AG04450 (cell line): ENCODE results near the gene ADGRE1. TPM values are rescaled to one million over a fixed set of nuclear protein-coding genes. Genes with fewer than 3 reads are reported as not detected.

ENCODE experiments used
- CTCF ChIA-PET: fragments of 300-600, 350-600 bp; formaldehyde crosslinking; extraction: SDS; loops from one replicate; lab custom pipeline; 2022; ENCODE audit warnings: antibody characterized with exemption, inconsistent platforms; lab: Charles Lee
- POLR2A ChIA-PET: fragments of 350-600 bp; formaldehyde crosslinking; extraction: SDS; loops from one replicate; lab custom pipeline; 2021; ENCODE audit warnings: antibody characterized with exemption, inconsistent platforms; lab: Yijun Ruan, JAX
- DNase-seq: peaks from one replicate; pipeline ENCODE4 v3.0.0-alpha.2; 2011; ENCODE audit warnings: low read depth, low spot score
- H3K27ac ChIP-seq: one replicate; pipeline ENCODE4 v1.5.1; 2012; ENCODE audit warnings: low read depth, low read length, control low read depth
- H3K27me3 ChIP-seq: one replicate; pipeline ENCODE4 v1.6.0; 2012; ENCODE audit warnings: low read length; ENCODE audit not compliant: control insufficient read depth, insufficient read depth
- H3K4me3 ChIP-seq: 2 replicates; pipeline ENCODE4 v1.5.1; 2011; ENCODE audit warnings: mild to moderate bottlenecking, low read depth, low read length, control low read depth
- H3K9me3 ChIP-seq: 2 replicates; pipeline ENCODE4 v1.5.1; 2012; ENCODE audit warnings: low read length; ENCODE audit not compliant: control insufficient read depth, insufficient read depth
- polyA plus RNA-seq: library from polyadenylated mRNA; depleted of rRNA; stranded (reverse); fragments of >200 nt; gene quantifications from 2 replicates; pipeline ENCODE4 v1.2.3, GENCODE V29; 2011
- TF ChIP-seq, protein P1 (sequence below): IDR thresholded peaks from 2 replicates; pipeline ENCODE4 v1.5.1; 2011; ENCODE audit warnings: low read depth, low read length, control low read depth, inconsistent platforms

ADGRE1 gene
- polyA plus RNA-seq, 1 experiment, result not detected

DNA sequence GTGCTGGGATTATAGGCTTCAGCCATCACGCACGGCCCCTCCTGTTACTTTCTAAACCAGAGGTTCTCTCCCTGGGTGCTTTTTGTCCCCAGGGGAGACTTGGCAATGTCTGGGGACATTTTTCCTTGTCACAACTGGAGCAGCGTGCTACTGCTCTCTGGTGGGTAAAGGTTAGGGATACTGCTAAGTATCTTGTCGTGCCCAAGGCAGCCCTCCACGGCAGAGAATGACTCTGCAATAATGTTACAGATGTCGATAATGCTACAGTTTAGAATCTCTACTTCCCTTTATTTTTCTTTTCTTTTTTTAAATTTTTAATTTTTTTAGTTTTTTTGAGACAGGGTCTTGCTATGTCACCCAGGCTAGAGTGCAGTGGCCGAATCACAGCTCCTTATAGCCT lies 38.0 kb downstream of the ADGRE1 start:
- H3K9me3 ChIP-seq, result peaks cover 57% of the 10 kb centered on the region
- no peak overlapping the region for H3K4me3 ChIP-seq
- POLR2A ChIA-PET, result no interaction called here

DNA sequence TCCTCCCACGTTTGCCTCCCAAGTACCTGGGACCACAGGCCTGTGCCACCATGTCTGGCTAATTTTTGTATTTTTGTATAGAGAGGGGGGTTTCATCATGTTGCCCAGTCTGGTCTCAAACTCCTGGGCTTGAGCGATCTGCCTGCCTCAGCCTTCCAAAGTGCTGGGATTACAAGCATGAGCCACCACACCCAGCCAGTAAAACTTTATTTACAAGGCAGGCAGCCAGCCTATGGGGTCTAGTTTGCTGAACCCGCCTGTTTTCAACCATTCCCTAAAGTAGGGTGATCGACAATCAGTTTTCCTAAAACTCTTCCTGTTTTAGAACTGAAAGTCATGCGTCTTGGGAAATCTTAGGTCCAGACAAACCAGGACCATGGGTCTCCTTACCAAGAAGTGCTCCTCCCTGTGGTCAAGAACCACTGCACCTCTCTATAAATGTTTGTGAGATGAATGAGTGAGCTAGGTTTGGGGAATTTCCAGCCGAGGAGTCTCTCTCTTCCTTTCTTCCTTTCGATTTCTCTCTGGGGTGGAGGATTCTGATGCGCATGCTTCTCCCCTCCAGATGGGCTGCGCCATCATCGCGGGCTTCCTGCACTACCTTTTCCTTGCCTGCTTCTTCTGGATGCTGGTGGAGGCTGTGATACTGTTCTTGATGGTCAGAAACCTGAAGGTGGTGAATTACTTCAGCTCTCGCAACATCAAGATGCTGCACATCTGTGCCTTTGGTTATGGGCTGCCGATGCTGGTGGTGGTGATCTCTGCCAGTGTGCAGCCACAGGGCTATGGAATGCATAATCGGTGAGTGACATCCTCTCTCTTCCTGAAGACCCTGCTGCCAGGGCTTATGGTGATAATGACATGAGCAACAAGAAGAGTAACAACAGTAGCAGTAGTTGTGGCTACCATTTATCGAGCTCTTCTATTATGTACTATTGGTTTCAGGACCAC lies 38.7 kb downstream of the ADGRE1 start:
- TF ChIP-seq, protein P1, sequence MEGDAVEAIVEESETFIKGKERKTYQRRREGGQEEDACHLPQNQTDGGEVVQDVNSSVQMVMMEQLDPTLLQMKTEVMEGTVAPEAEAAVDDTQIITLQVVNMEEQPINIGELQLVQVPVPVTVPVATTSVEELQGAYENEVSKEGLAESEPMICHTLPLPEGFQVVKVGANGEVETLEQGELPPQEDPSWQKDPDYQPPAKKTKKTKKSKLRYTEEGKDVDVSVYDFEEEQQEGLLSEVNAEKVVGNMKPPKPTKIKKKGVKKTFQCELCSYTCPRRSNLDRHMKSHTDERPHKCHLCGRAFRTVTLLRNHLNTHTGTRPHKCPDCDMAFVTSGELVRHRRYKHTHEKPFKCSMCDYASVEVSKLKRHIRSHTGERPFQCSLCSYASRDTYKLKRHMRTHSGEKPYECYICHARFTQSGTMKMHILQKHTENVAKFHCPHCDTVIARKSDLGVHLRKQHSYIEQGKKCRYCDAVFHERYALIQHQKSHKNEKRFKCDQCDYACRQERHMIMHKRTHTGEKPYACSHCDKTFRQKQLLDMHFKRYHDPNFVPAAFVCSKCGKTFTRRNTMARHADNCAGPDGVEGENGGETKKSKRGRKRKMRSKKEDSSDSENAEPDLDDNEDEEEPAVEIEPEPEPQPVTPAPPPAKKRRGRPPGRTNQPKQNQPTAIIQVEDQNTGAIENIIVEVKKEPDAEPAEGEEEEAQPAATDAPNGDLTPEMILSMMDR, result no peak
- peaks cover 50% of the 10 kb centered on the region for H3K9me3 ChIP-seq
- ChIA-PET POLR2A (no interaction called here), CTCF (interaction anchor here (0.5 to 0.7 kb wide), 2 partner anchors 37 to 41 kb away, joined by 3 read pairs; no protein-coding TSS in a partner anchor)
- no peak for DNase-seq
- H3K27ac ChIP-seq, result no peak overlapping the region
- no peak overlapping the region for H3K4me3 ChIP-seq
- no peaks in the 10 kb centered on the region for H3K27me3 ChIP-seq

More for the DNA sequence above, 38.0 kb downstream of the ADGRE1 start:
- Histone ChIP-seq H3K27ac (no peak overlapping the region), H3K27me3 (no peaks in the 10 kb centered on the region)
- CTCF ChIA-PET, result interaction anchor here (0.7 kb wide), 1 partner anchor 41 kb away, joined by 3 read pairs; no protein-coding TSS in a partner anchor
- no peak for DNase-seq
- TF ChIP-seq, protein P1, result no peak

DNA sequence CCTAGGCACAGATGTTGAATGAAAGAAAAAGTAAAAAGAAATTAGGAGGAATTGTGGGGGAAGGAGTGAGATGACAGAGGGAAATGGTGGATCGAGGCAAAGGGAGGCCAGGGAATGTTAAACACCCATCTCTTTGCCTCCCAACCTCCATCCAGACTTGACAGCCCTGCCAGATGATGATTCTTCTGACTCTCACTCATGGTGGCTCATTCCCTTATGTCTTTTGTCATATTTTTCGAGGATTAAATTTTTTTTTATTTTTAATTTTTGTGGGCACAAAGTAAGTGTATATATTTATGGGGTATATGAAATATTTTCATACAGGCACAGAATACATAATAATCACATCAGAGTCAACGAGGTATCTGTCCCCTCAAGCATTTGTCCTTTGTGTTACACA lies 42.8 kb downstream of the ADGRE1 start:
- Histone ChIP-seq H3K27me3 (no peaks in the 10 kb centered on the region), H3K27ac (no peak overlapping the region), H3K4me3 (no peak overlapping the region), H3K9me3 (peaks cover 55% of the 10 kb centered on the region)
- DNase-seq, result no peak
- TF ChIP-seq, protein P1, result no peak
- ChIA-PET POLR2A (no interaction called here), CTCF (no interaction called here)

DNA sequence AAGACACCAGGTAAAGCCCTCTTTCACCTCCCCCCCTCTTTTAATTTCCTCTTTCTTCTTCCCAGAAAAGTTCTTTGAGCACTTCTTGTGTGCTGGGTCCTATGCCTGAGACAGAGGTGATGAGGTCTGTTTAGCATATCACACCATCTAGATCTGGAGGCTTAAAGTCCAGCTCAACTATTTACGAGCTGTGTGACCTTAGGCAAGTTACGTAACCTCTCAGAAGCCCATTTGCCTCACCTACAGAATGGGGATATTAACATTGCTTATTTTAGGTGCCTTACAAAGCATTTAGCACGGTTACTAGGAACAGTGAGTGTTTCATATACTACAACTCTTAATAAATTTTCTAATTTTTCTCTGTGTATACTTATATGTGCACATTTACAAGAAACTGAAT lies 47.7 kb downstream of the ADGRE1 start:
- H3K9me3 ChIP-seq, result peaks cover 32% of the 10 kb centered on the region
- TF ChIP-seq, protein P1, result no peak
- POLR2A ChIA-PET, result no interaction called here
- no peak for DNase-seq
- no peaks in the 10 kb centered on the region for H3K27me3 ChIP-seq
- no peak overlapping the region for H3K4me3 ChIP-seq
- no peak overlapping the region for H3K27ac ChIP-seq
- CTCF ChIA-PET, result no interaction called here

DNA sequence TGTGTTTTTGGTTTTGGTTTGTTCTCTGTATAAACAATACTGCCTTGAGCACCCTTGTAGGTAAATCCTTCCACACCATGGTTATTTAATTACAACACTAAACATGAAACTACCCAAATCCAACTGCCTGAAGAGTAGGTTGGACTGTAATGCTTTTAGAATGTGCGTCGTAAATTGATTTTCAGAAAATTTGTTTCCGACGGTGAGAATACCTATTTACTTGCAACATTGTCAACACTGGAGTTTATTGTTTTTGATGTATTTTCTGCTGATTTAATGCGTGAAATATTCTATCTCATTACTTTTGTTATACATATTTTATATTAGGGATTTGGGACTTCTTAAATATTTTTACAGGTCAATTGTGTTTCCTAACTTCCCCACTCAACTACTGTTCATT lies 48.2 kb downstream of the ADGRE1 start:
- no peak for DNase-seq
- POLR2A ChIA-PET, result no interaction called here

More for the DNA sequence above, 48.2 kb downstream of the ADGRE1 start:
- TF ChIP-seq, protein P1, result no peak
- Histone ChIP-seq H3K4me3 (no peak overlapping the region), H3K9me3 (peaks cover 30% of the 10 kb centered on the region), H3K27me3 (no peaks in the 10 kb centered on the region), H3K27ac (no peak overlapping the region)
- CTCF ChIA-PET, result no interaction called here
